ENCODE measurements around the gene GEMIN7.

DNA sequence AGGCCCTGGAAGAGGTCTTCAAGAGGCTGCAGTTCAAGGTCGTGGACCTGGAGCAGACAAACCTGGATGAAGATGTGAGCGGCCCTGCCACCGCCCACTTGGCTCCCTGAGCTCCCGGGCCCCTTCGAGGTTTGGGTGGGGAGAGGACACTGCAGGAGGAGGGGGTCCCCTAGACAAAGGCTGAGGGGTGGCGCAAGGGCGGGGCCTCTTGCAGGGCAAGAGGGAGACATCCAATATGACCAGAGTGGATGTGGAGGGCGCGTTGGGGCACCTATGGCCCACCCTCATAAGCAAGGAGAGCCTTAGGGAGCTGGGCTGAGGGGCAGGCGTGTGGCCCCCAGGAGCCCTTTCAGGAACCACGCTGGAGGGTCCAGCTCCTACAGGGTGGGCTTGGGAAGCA lies 61.5 kb downstream of the GEMIN7 start:
- no peak for TF ChIP-seq EGR1 (IDR thresholded peaks at IDR 0.05)
- no peak for TF ChIP-seq EP300 (IDR thresholded peaks at IDR 0.05; ENCODE audit: borderline replicate concordance)
- TF ChIP-seq TAF1 (IDR thresholded peaks at IDR 0.05; ENCODE audit: low read depth): no peak
- TF ChIP-seq, protein P1, sequence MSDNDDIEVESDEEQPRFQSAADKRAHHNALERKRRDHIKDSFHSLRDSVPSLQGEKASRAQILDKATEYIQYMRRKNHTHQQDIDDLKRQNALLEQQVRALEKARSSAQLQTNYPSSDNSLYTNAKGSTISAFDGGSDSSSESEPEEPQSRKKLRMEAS (IDR thresholded peaks at IDR 0.05): no peak
- no peak for TF ChIP-seq CREB1 (IDR thresholded peaks at IDR 0.05; ENCODE audit: low read depth)
- TF ChIP-seq, protein P2, sequence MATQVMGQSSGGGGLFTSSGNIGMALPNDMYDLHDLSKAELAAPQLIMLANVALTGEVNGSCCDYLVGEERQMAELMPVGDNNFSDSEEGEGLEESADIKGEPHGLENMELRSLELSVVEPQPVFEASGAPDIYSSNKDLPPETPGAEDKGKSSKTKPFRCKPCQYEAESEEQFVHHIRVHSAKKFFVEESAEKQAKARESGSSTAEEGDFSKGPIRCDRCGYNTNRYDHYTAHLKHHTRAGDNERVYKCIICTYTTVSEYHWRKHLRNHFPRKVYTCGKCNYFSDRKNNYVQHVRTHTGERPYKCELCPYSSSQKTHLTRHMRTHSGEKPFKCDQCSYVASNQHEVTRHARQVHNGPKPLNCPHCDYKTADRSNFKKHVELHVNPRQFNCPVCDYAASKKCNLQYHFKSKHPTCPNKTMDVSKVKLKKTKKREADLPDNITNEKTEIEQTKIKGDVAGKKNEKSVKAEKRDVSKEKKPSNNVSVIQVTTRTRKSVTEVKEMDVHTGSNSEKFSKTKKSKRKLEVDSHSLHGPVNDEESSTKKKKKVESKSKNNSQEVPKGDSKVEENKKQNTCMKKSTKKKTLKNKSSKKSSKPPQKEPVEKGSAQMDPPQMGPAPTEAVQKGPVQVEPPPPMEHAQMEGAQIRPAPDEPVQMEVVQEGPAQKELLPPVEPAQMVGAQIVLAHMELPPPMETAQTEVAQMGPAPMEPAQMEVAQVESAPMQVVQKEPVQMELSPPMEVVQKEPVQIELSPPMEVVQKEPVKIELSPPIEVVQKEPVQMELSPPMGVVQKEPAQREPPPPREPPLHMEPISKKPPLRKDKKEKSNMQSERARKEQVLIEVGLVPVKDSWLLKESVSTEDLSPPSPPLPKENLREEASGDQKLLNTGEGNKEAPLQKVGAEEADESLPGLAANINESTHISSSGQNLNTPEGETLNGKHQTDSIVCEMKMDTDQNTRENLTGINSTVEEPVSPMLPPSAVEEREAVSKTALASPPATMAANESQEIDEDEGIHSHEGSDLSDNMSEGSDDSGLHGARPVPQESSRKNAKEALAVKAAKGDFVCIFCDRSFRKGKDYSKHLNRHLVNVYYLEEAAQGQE (IDR thresholded peaks at IDR 0.05; ENCODE audit: low read depth): no peak
- TF ChIP-seq USF1 (IDR thresholded peaks at IDR 0.05): no peak
- TF ChIP-seq TCF12 (IDR thresholded peaks at IDR 0.05; ENCODE audit: low read depth): no peak
- no peak for TF ChIP-seq CEBPB (IDR thresholded peaks at IDR 0.05)
- no peak for TF ChIP-seq ZBTB7A (IDR thresholded peaks at IDR 0.05; ENCODE audit: low read depth)
- TF ChIP-seq RAD21 (IDR thresholded peaks at IDR 0.05; ENCODE audit: low read depth): no peak
- TF ChIP-seq YY1 (IDR thresholded peaks at IDR 0.05; ENCODE audit: low read depth): no peak
- TF ChIP-seq FOXM1 (IDR thresholded peaks at IDR 0.05; ENCODE audit: borderline replicate concordance, low read depth): no peak
